ENCODE measurements around the gene NCBP3. TPM values are rescaled to one million over a fixed set of nuclear protein-coding genes. Genes with fewer than 3 reads are reported as not detected.

The NCBP3 gene
- total and polyA plus RNA-seq, 2 of the 4 experiments (the other 2 are of a cell fraction): 10.8 to 13.5 TPM

DNA sequence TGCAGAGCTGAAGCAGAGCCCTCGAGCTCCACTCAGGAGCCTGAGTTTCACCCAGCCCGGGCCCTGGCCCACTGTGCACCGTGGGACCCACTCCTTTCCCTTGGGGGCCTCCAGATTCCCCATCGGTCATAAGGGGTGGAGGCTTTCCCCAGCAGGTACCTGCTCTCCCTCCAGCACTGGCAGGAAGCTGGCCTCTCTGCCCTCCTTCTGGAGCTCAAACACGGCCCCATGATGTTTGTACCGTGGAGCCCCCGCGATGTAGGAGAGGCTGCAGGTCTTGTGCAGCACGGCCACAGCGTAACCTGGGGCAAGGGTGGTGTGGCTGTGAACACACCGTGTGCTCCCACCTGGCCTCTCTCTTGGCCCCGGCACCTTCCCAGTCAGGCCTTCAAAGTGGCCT is 92.4 kb downstream of the NCBP3 start:
- DNase-seq (no peak), ATAC-seq (ENCODE audit: low read depth) (no peak)
- Histone ChIP-seq H3K4me2 (ENCODE audit: low read depth, low read length) (no peak overlapping the region), H2BK20ac (ENCODE audit: low read depth, low read length) (no peak overlapping the region), H3K23ac (ENCODE audit: low read depth, low read length) (no peak overlapping the region), H3K9ac (ENCODE audit: low read depth, low read length) (no peak overlapping the region), H2BK15ac (ENCODE audit: low read depth, low read length) (no peak overlapping the region), H3K79me1 (ENCODE audit: low read depth in 1 of 2, low read length in 2 of 2) (no peaks in the 10 kb centered on the region), H3K27ac (ENCODE audit: insufficient read depth, low read length) (no peak overlapping the region), H3K4me1 (ENCODE audit: control insufficient read depth, insufficient read depth, low read length) (no peaks in the 10 kb centered on the region), H3K56ac (ENCODE audit: extremely low read depth, insufficient read depth, low read length) (no peak overlapping the region), H3K14ac (replicated peaks; ENCODE audit: low read depth, low read length) (no peak overlapping the region), H4K91ac (ENCODE audit: insufficient read depth, low read depth, low read length) (no peak overlapping the region), H3K4me3 (ENCODE audit: insufficient read depth, low read depth, low read length) (no peak overlapping the region), H2AFZ (replicated peaks; ENCODE audit: low read length, poor library complexity) (no peak overlapping the region), H3K27me3 (ENCODE audit: control insufficient read depth, insufficient read depth, low read length) (peaks cover 47% of the 10 kb centered on the region), H4K5ac (ENCODE audit: low read depth, low read length) (no peak overlapping the region), H3K4ac (ENCODE audit: low read depth, low read length) (no peak overlapping the region), H4K8ac (ENCODE audit: low read depth in 2 of 2, low read length in 2 of 2) (no peak overlapping the region), H2AK9ac (replicated peaks; ENCODE audit: low read depth, low read length, poor library complexity) (no peak overlapping the region), H3K18ac (ENCODE audit: low read depth, low read length) (no peak overlapping the region), H4K20me1 (ENCODE audit: insufficient read depth, low read length) (no peaks in the 10 kb centered on the region), H2BK5ac (ENCODE audit: low read depth, low read length, poor library complexity, severe bottlenecking) (no peak overlapping the region), H2AK5ac (ENCODE audit: low read depth, low read length) (no peak overlapping the region), H3K9me3 (ENCODE audit: control insufficient read depth, insufficient read depth, low read length) (no peaks in the 10 kb centered on the region), H3K36me3 (ENCODE audit: control insufficient read depth, insufficient read depth, low read length) (no peaks in the 10 kb centered on the region), H3K9me1 (ENCODE audit: insufficient read depth, low read length) (no peaks in the 10 kb centered on the region), H2BK120ac (ENCODE audit: low read depth, low read length) (no peak overlapping the region)
- dilution Hi-C loops (cut with HindIII; ENCODE audit: low sequenced_read_pairs, unreplicated experiment) (no loop called here), in situ Hi-C loops (cut with MboI; ENCODE audit: low sequenced_read_pairs) (no loop called here), intact Hi-C loops (cut with micrococcal nuclease) (no loop called here)
- no peak for TF ChIP-seq MXI1 (IDR thresholded peaks at IDR 0.05; ENCODE audit: borderline replicate concordance, low read depth, low read length)
- TF ChIP-seq NFE2L2 (IDR thresholded peaks at IDR 0.05; ENCODE audit: low read depth, low read length): no peak
- no peak for TF ChIP-seq RAD21 (IDR thresholded peaks at IDR 0.05; ENCODE audit: low read length)
- TF ChIP-seq, protein P1, sequence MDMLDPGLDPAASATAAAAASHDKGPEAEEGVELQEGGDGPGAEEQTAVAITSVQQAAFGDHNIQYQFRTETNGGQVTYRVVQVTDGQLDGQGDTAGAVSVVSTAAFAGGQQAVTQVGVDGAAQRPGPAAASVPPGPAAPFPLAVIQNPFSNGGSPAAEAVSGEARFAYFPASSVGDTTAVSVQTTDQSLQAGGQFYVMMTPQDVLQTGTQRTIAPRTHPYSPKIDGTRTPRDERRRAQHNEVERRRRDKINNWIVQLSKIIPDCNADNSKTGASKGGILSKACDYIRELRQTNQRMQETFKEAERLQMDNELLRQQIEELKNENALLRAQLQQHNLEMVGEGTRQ (IDR thresholded peaks at IDR 0.05; ENCODE audit: low read depth, low read length): no peak
- no peak for TF ChIP-seq BHLHE40 (IDR thresholded peaks at IDR 0.05; ENCODE audit: low read depth, low read length)
- no peak for TF ChIP-seq FOS (IDR thresholded peaks at IDR 0.05; ENCODE audit: low read depth, low read length)
- no peak for TF ChIP-seq RFX5 (IDR thresholded peaks at IDR 0.05; ENCODE audit: low read depth, low read length)
- TF ChIP-seq MAZ (IDR thresholded peaks at IDR 0.05; ENCODE audit: borderline replicate concordance, low read depth, low read length): no peak
- TF ChIP-seq, protein P2, sequence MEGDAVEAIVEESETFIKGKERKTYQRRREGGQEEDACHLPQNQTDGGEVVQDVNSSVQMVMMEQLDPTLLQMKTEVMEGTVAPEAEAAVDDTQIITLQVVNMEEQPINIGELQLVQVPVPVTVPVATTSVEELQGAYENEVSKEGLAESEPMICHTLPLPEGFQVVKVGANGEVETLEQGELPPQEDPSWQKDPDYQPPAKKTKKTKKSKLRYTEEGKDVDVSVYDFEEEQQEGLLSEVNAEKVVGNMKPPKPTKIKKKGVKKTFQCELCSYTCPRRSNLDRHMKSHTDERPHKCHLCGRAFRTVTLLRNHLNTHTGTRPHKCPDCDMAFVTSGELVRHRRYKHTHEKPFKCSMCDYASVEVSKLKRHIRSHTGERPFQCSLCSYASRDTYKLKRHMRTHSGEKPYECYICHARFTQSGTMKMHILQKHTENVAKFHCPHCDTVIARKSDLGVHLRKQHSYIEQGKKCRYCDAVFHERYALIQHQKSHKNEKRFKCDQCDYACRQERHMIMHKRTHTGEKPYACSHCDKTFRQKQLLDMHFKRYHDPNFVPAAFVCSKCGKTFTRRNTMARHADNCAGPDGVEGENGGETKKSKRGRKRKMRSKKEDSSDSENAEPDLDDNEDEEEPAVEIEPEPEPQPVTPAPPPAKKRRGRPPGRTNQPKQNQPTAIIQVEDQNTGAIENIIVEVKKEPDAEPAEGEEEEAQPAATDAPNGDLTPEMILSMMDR (conservative IDR thresholded peaks at IDR 0.05; ENCODE audit: low read depth, low read length): no peak
- TF ChIP-seq SMC3 (IDR thresholded peaks at IDR 0.05; ENCODE audit: low read depth, low read length): no peak
- TF ChIP-seq RCOR1 (IDR thresholded peaks at IDR 0.05; ENCODE audit: insufficient replicate concordance, low read length): no peak
- no peak for TF ChIP-seq MAFK (IDR thresholded peaks at IDR 0.05; ENCODE audit: low read depth, low read length)
- no peak for TF ChIP-seq POLR2A (IDR thresholded peaks at IDR 0.05; ENCODE audit: low read depth, low read length)
- no peak for TF ChIP-seq CHD1 (IDR thresholded peaks at IDR 0.05; ENCODE audit: low read depth, low read length)
- TF ChIP-seq, protein P3, sequence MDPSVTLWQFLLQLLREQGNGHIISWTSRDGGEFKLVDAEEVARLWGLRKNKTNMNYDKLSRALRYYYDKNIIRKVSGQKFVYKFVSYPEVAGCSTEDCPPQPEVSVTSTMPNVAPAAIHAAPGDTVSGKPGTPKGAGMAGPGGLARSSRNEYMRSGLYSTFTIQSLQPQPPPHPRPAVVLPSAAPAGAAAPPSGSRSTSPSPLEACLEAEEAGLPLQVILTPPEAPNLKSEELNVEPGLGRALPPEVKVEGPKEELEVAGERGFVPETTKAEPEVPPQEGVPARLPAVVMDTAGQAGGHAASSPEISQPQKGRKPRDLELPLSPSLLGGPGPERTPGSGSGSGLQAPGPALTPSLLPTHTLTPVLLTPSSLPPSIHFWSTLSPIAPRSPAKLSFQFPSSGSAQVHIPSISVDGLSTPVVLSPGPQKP (IDR thresholded peaks at IDR 0.05; ENCODE audit: borderline replicate concordance, low read depth, low read length): no peak
- TF ChIP-seq CEBPB (IDR thresholded peaks at IDR 0.05; ENCODE audit: low read depth, low read length): no peak
- POLR2A ChIA-PET (ENCODE audit: unreplicated experiment): no interaction called here
- no TSS peak for BruUV-seq (replicated peaks)
- CTCF ChIA-PET: no interaction called here
- no CpG with 5 or more reads among the region's 12 CpGs for WGBS, 2 experiments (ENCODE audit: extremely low coverage in 2 of 2, insufficient read length in 1 of 2)

All from IMR-90 (cell line).